Ascending aorta (tissue), 2 donors: ENCODE data around the gene PSORS1C2. TPM values are rescaled to one million over a fixed set of nuclear protein-coding genes. Genes with fewer than 3 reads are reported as not detected.
"Not testable (repeated sequence)": the region's sequence is repeated elsewhere in the genome, so short reads cannot be mapped to it uniquely, and the experiment has no call there.

Source experiments
- DNase-seq, 2 donors: peaks; one replicate each; pipeline ENCODE4 v3.0.0-alpha.2; 2019; ENCODE audit warnings: low spot score in 2 of 2
- H3K27ac ChIP-seq, 2 donors: fragments of 200-600 bp; sonication (generic); one replicate each; pipeline ENCODE4 v1.5.1; 2016 to 2017; ENCODE audit warnings: mild to moderate bottlenecking in 1 of 2
- H3K27me3 ChIP-seq: fragments of 200-600 bp; sonication (generic); one replicate; pipeline ENCODE4 v1.5.1; 2017
- H3K36me3 ChIP-seq, 2 donors: fragments of 200-600 bp; sonication (generic); one replicate each; pipeline ENCODE4 v1.5.1; 2016
- H3K4me1 ChIP-seq, 2 donors: fragments of 200-600 bp; sonication (generic); one replicate each; pipeline ENCODE4 v1.5.1; 2016 to 2017; ENCODE audit warnings: mild to moderate bottlenecking in 1 of 2
- H3K4me3 ChIP-seq, 2 donors: fragments of 200-600 bp; sonication (generic); one replicate each; pipeline ENCODE4 v1.5.1; 2016 to 2017; ENCODE audit warnings: mild to moderate bottlenecking in 1 of 2
- H3K9me3 ChIP-seq, 2 donors: fragments of 200-600 bp; sonication (generic); one replicate each; pipeline ENCODE4 v1.5.1; 2016
- CTCF ChIP-seq, 3 experiments: fragments of 200-600 bp in 2 of 3; fragments of 450-650 bp in 1 of 3; sonication (generic) in 2 of 3; IDR thresholded peaks; one replicate each; pipeline ENCODE4 v1.5.1; 2016 to 2019; ENCODE audit warnings: antibody characterized with exemption in 3 of 3, mild to moderate bottlenecking in 1 of 3, moderate library complexity in 1 of 3
- intact Hi-C: fragments of 100-400 bp; cut with DNase I; formaldehyde crosslinking; loops from one replicate; pipeline ENCODE4 v1.15.1; 2023
- total RNA-seq: library from RNA; depleted of rRNA; stranded (reverse); fragments of >200 nt; gene quantifications from one replicate; pipeline ENCODE4 v1.1.0, GENCODE V29; 2016

The PSORS1C2 gene
- 5.2 TPM for total RNA-seq

GRCh38 chr6:31138982-31139381 is at the start of gene PSORS1C2:
Gene PSORS1C2, minus strand, starts transcription at chr6:31139066. Its CDS starts 40 bp downstream, at chr6:31139026.
- Histone ChIP-seq H3K36me3 (no peaks in the 10 kb centered on the region), H3K27me3 (no peaks in the 10 kb centered on the region), H3K4me1 (peaks cover 0 to 4% of the 10 kb centered on the region in 2 donors), H3K9me3 (no peaks in the 10 kb centered on the region), H3K27ac (no peak within 1 kb of the TSS), H3K4me3 (no peak within 1 kb of the TSS)
- intact Hi-C loops = loop anchor here (5.0 kb wide), 1 partner anchor 133 kb away; the partner anchor contains the start of gene HLA-C
- no peak for TF ChIP-seq CTCF (IDR thresholded peaks at IDR 0.05)
- no peak for DNase-seq

- Histone ChIP-seq H3K9me3 (no peaks in the 10 kb centered on the region), H3K27me3 (no peaks in the 10 kb centered on the region), H3K36me3 (no peaks in the 10 kb centered on the region), H3K27ac (no peak overlapping the region), H3K4me1 (no peaks in the 10 kb centered on the region), H3K4me3 (no peak overlapping the region)
- no peak for TF ChIP-seq CTCF (IDR thresholded peaks at IDR 0.05)
- DNase-seq = no peak
- intact Hi-C loops = no loop called here
These were observed 48.9 kb upstream of the PSORS1C2 start for GRCh38 chr6:31187780-31188194.

GRCh38 chr6:31186052-31186734 is 47.3 kb upstream of the PSORS1C2 start:
- Histone ChIP-seq H3K4me1 (no peaks in the 10 kb centered on the region), H3K36me3 (no peaks in the 10 kb centered on the region), H3K9me3 (no peaks in the 10 kb centered on the region), H3K27ac (peak overlapping the region; percentile 67 to 69), H3K4me3 (peak overlapping the region in 1 of 2 donors; percentile 33), H3K27me3 (no peaks in the 10 kb centered on the region)
- TF ChIP-seq CTCF (IDR thresholded peaks at IDR 0.05) = no peak
- DNase-seq = no peak
- intact Hi-C loops = no loop called here

GRCh38 chr6:31185695-31186051 is 46.8 kb upstream of the PSORS1C2 start:
- intact Hi-C loops, H3K36me3 ChIP-seq, H3K9me3 ChIP-seq, DNase-seq, H3K4me1 ChIP-seq, H3K27me3 ChIP-seq: not testable (repeated sequence)
- peak overlapping the region; percentile 67 to 69 for H3K27ac ChIP-seq
- H3K4me3 ChIP-seq = peak overlapping the region in 1 of 2 donors; percentile 33

- H3K27ac ChIP-seq, H3K4me1 ChIP-seq, H3K36me3 ChIP-seq, H3K9me3 ChIP-seq, intact Hi-C loops, DNase-seq, H3K4me3 ChIP-seq, H3K27me3 ChIP-seq: not testable (repeated sequence)
These were observed 45.0 kb upstream of the PSORS1C2 start for GRCh38 chr6:31183859-31184258.

- DNase-seq, intact Hi-C loops, H3K4me3 ChIP-seq, H3K9me3 ChIP-seq, H3K4me1 ChIP-seq, H3K27ac ChIP-seq, H3K27me3 ChIP-seq, H3K36me3 ChIP-seq: not testable (repeated sequence)
These were observed 44.4 kb upstream of the PSORS1C2 start for GRCh38 chr6:31183287-31183686.

- peak in 1 of 2 donors; percentile 71 for DNase-seq
- no peak for TF ChIP-seq CTCF (IDR thresholded peaks at IDR 0.05)
These were observed 41.6 kb upstream of the PSORS1C2 start for GRCh38 chr6:31180500-31180899.

More at GRCh38 chr6:31180500-31180899, 41.6 kb upstream of the PSORS1C2 start:
- Histone ChIP-seq H3K27me3 (no peaks in the 10 kb centered on the region), H3K9me3 (no peaks in the 10 kb centered on the region), H3K4me3 (peak overlapping the region in 1 of 2 donors; percentile 50), H3K4me1 (no peaks in the 10 kb centered on the region), H3K36me3 (no peaks in the 10 kb centered on the region), H3K27ac (peak overlapping the region in 1 of 2 donors; percentile 19)
- intact Hi-C loops = no loop called here
